Skeletal muscle tissue (tissue), 4 donors: ENCODE data around the gene DUOX1. TPM values are rescaled to one million over a fixed set of nuclear protein-coding genes. Genes with fewer than 3 reads are reported as not detected.

Experiments
- H3K27ac ChIP-seq: one replicate; pipeline ENCODE4 v1.7.0; 2013; ENCODE audit warnings: mild to moderate bottlenecking, low read depth, low read length, inconsistent platforms
- H3K27me3 ChIP-seq, 3 donors: one replicate each; pipeline ENCODE4 v1.7.0; 2013; ENCODE audit warnings: low read length in 3 of 3; ENCODE audit not compliant: control insufficient read depth in 3 of 3, insufficient read depth in 3 of 3
- H3K36me3 ChIP-seq, 3 donors: one replicate each; pipeline ENCODE4 v1.7.0; 2013; ENCODE audit warnings: low read length in 3 of 3; ENCODE audit not compliant: control insufficient read depth in 3 of 3, insufficient read depth in 3 of 3
- H3K4me1 ChIP-seq, 3 donors: one replicate each; pipeline ENCODE4 v1.7.0; 2013; ENCODE audit warnings: low read length in 3 of 3, mild to moderate bottlenecking in 3 of 3; ENCODE audit not compliant: control insufficient read depth in 3 of 3, insufficient read depth in 3 of 3
- H3K4me3 ChIP-seq, 3 donors: one replicate each; pipeline ENCODE4 v1.7.0; 2013; ENCODE audit warnings: low read length in 3 of 3
- H3K9ac ChIP-seq, 3 donors: one replicate each; pipeline ENCODE4 v1.7.0; 2013; ENCODE audit warnings: low read length in 3 of 3, mild to moderate bottlenecking in 3 of 3, moderate library complexity in 2 of 3, low read depth in 1 of 3
- H3K9me3 ChIP-seq, 3 donors: one replicate each; pipeline ENCODE4 v1.7.0; 2013; ENCODE audit warnings: low read length in 3 of 3; ENCODE audit not compliant: control insufficient read depth in 3 of 3
- total RNA-seq: library from RNA; depleted of rRNA; stranded (reverse); fragments of >200 nt; gene quantifications from one replicate; pipeline ENCODE4 v1.2.3, GENCODE V29; 2014
- donor health status: Osteomylitis.

DUOX1 gene
- total RNA-seq, 1 donor from 2014 or later = under 0.01 TPM

- Histone ChIP-seq H3K9ac (peak overlapping the region; percentile 92 to 99 (median 97)), H3K4me3 (peak overlapping the region; percentile 82 to 97 (median 97)), H3K27me3 (no peaks in the 10 kb centered on the region), H3K4me1 (peaks cover 8 to 27% (median 14%) of the 10 kb centered on the region in 3 donors), H3K9me3 (no peaks in the 10 kb centered on the region), H3K36me3 (no peaks in the 10 kb centered on the region), H3K27ac (peak overlapping the region; percentile 100)
Measured at GRCh38 chr15:45200799-45201556, 71.2 kb downstream of the DUOX1 start.

- Histone ChIP-seq H3K4me3 (peak overlapping the region; percentile 82 to 97 (median 97)), H3K4me1 (peaks cover 8 to 27% (median 14%) of the 10 kb centered on the region in 3 donors), H3K27me3 (no peaks in the 10 kb centered on the region), H3K9me3 (no peaks in the 10 kb centered on the region), H3K27ac (peak overlapping the region; percentile 100), H3K36me3 (no peaks in the 10 kb centered on the region), H3K9ac (peak overlapping the region in 1 of 3 donors; percentile 97)
Measured at GRCh38 chr15:45201557-45201859, 71.7 kb downstream of the DUOX1 start.

GRCh38 chr15:45201869-45202268, 72.1 kb downstream of the DUOX1 start:
- no peaks in the 10 kb centered on the region for H3K36me3 ChIP-seq
- no peaks in the 10 kb centered on the region for H3K27me3 ChIP-seq
- H3K4me3 ChIP-seq = no peak overlapping the region
- no peaks in the 10 kb centered on the region for H3K9me3 ChIP-seq
- H3K27ac ChIP-seq = peak overlapping the region; percentile 100
- peaks cover 8 to 27% (median 14%) of the 10 kb centered on the region in 3 donors for H3K4me1 ChIP-seq
- H3K9ac ChIP-seq = no peak overlapping the region

- H3K9ac ChIP-seq = no peak overlapping the region
- H3K9me3 ChIP-seq = no peaks in the 10 kb centered on the region
- H3K27ac ChIP-seq = peak overlapping the region; percentile 43
- peaks cover 8 to 27% (median 14%) of the 10 kb centered on the region in 3 donors for H3K4me1 ChIP-seq
- no peaks in the 10 kb centered on the region for H3K27me3 ChIP-seq
- no peaks in the 10 kb centered on the region for H3K36me3 ChIP-seq
- no peak overlapping the region for H3K4me3 ChIP-seq
Measured at GRCh38 chr15:45203182-45203581, 73.4 kb downstream of the DUOX1 start.

GRCh38 chr15:45205192-45205591, 75.4 kb downstream of the DUOX1 start:
- Histone ChIP-seq H3K27ac (no peak overlapping the region), H3K9ac (no peak overlapping the region), H3K9me3 (no peaks in the 10 kb centered on the region), H3K36me3 (no peaks in the 10 kb centered on the region), H3K4me1 (peaks cover 0 to 14% (median 3%) of the 10 kb centered on the region in 3 donors), H3K27me3 (no peaks in the 10 kb centered on the region), H3K4me3 (no peak overlapping the region)

GRCh38 chr15:45212493-45212892, 82.7 kb downstream of the DUOX1 start:
- Histone ChIP-seq H3K4me3 (no peak overlapping the region), H3K36me3 (no peaks in the 10 kb centered on the region), H3K9ac (no peak overlapping the region), H3K9me3 (no peaks in the 10 kb centered on the region), H3K27ac (no peak overlapping the region), H3K4me1 (no peaks in the 10 kb centered on the region), H3K27me3 (no peaks in the 10 kb centered on the region)

Other genes with a start within 250 kb of the DUOX1 start
- gene TERB2, start 173.3 kb upstream of the DUOX1 start, total RNA-seq = not detected
- gene SORD, start 106.8 kb upstream of the DUOX1 start, total RNA-seq = 1.6 TPM
- under 0.01 TPM for gene DUOX2, start 15.8 kb upstream of the DUOX1 start, total RNA-seq
- not detected for gene DUOXA2, start 15.7 kb upstream of the DUOX1 start, total RNA-seq
- not detected for gene DUOXA1, start 115 bp upstream of the DUOX1 start, total RNA-seq
- gene SHF, start 58.0 kb downstream of the DUOX1 start, total RNA-seq = 8.4 TPM
- gene SLC28A2, start 122.2 kb downstream of the DUOX1 start, total RNA-seq = not detected
- 309 TPM for gene GATM, start 248.6 kb downstream of the DUOX1 start, total RNA-seq